GM23248 (cell line): ENCODE results near the gene SARNP.

Experiments used
- EZH2 ChIP-seq: fragments of 200-600 bp; sonication (generic); IDR thresholded peaks from 2 replicates; pipeline ENCODE4 v1.6.1; 2018; ENCODE audit warnings: antibody characterized with exemption, mild to moderate bottlenecking; ENCODE audit not compliant: insufficient read depth, poor library complexity, severe bottlenecking
- EZH2phosphoT487 ChIP-seq: fragments of 200-600 bp; sonication (generic); IDR thresholded peaks from 2 replicates; pipeline ENCODE4 v1.6.1; 2018; ENCODE audit warnings: antibody characterized with exemption, moderate library complexity, mild to moderate bottlenecking, low read depth; ENCODE audit not compliant: insufficient read depth

GRCh38 chr12:55738123-55739024, 79.2 kb downstream of the SARNP start:
- TF ChIP-seq EZH2phosphoT487, result no peak
- TF ChIP-seq EZH2, result no peak
